HG03378 (cell line): ENCODE results near the gene CLDN20.

Experiments used
- ATAC-seq: cut with Tn5 transposase; IDR thresholded peaks from one replicate; pipeline ENCODE4 v1.9.1; 2021; ENCODE audit warnings: mild to moderate bottlenecking, moderate library complexity; ENCODE audit not compliant: unreplicated experiment

Gene CLDN20

DNA sequence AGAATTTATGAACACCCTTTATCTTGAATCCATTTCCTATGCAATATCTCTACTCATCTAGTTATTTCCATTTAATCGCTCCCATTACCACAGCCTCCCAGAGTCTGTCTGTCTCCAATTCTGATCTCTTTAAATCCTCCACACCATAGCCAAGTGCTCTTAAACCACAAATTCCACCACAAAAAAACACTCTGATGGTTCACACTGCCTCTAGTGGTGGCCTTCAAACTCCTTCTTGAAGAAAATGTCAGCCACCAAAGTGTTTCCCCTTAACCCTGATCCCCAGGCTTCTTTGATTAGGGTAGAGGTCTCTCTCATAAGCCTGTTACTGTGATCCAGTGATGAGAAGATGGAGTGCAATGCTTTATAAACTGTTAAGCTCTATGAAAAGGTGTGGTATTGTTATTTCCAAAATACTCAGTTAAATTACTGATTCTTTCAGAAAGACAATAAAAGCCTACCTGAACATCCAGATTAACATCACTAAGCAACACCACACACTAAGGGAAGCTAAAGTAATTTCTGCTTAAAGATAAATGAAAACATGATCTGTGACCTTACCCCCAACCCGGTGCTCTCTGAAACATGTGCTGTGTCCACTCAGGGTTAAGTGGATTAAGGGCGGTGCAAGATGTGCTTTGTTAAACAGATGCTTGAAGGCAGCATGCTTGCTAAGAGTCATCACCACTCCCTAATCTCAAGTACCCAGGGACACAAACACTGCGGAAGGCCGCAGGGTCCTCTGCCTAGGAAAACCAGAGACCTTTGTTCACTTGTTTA lies 4.5 kb downstream of the CLDN20 start:
- peak; percentile 54 for ATAC-seq

DNA sequence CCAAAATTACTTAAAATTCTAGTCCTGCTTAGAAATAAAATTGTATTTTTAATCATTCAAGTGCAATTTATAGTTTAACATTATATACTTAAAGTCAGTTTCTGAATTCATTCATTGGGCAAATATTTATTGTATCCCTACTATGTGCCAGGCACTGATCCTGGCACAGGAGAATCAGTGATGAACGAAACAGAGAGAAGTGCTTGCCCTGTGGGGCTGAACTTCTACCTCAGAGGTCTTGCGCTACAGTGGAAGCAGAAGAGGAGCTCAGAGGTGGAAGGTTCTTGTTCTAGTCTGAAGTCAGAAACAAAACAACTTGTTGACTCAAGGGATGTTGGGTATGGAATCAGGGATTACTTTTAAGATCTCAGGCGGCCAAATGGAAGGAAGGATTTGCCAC lies 6.0 kb downstream of the CLDN20 start:
- ATAC-seq = no peak

DNA sequence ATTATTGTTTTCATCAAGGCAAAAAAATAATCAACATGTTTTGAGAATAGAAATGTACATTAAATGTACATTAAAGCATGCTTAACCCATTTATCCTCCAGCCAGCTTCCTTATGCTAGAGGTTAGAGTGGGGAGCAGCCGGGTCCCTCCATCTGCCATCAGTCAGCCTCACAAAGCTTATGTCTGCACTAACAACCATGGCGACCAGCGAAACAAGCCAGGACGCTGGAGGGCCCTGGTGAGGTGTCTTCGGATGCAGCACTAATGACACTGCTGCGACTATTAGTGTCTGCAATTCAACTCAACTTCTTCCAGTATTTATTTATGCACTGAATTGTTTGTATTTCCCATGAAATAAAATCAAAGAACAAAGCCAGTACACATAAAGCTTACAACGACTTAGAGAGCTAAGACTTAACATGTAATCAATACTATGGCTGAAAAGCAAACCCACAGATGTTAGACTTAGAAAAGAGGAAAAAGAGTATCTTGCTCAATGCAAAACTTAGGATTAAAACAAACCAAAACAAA lies 6.8 kb downstream of the CLDN20 start:
- ATAC-seq = no peak

DNA sequence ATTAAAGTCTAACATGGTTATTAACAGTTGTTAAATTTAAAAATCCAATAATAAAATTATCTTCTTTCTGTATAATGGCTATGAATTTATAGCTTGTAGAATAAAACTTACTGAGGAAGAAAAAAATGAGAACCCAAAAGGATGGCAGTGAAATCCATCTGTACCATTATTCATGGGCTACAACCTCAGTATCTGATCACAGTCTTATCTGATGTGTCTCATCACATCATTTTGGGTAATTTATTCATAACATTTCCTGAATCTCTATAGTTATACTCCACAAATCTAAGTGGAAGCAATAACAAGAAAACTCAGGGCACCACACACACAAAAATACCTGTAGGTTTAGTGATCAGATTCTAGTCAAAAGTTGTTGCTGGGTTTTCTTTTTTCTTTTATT lies 7.3 kb downstream of the CLDN20 start:
- ATAC-seq = no peak

DNA sequence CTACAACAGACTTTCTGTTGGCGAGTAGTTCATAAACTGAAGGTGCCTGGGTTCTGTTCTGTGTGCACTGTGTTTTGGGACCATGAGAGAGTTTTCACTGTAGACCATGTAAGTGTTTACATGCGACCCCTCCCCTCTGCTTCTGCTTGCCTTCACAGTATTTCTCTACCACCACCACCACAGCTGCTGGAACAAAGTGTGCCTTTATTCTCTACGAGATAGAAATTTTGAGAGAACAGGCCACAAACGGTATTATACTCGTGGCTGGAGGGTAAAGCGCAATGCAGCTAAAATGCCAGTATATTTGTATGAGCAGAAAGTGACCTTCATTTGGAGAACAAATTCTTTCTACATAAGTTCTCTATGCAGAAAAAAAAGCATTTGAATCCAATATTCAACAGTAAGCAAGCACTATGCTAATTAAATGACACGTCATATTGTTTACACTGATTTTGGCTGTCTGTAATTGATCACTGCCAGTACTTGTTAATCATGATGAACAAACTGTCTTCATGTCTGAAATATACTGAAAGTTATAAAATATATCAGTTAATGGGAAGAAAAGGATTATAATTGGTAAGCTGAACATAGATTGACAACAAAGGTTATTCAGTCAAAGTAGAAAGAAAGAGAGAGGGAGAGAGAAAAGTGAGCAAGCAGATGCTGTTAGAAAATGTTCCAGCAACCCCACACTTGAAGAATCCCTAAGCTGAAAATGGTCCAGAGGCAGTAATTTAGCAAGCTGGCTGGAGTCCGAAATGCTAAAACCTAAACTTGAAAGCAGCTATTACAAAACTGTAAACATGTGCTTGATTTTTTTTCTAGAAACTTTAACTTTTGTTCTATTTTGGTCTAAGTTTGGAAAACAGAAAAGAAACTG lies 8.8 kb downstream of the CLDN20 start:
- ATAC-seq = no peak

DNA sequence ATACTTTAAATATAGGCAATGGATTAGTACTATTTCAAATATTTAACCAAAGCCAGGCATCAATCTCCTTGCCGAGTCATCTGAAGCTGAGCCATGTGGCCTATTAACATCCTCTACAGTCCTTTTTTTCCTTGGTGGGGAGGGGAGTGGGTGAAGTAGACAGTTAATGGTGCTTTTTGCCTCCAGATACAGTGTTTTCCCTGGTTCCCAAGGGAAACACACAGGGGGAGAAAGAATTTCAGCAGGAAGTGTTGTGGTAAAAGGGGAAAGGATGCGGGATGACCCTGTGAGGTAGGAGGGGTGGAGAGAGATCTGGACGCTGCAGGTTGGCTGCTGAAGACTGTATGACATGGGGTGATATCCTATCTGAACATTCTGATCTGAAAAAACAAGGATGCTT lies 9.6 kb downstream of the CLDN20 start:
- no peak for ATAC-seq

DNA sequence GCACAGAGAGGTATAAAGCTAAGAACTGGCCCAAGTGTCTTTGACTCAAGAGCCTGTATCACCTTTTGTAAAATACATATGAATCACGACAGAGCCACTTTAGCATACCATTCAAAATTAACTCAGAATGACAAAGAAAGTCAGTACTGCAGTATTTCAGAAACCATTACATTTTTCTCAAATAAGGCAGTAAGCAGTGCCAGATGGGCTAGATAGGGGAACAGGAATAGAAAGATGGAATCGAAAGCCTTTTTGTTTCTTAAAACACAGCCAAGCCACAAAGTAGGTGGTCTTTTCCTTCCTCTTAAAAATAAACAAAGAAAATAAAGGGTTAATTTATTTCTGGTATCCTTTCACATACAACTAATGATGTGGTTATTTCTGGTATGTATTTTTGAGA lies 10.3 kb downstream of the CLDN20 start:
- ATAC-seq = no peak

DNA sequence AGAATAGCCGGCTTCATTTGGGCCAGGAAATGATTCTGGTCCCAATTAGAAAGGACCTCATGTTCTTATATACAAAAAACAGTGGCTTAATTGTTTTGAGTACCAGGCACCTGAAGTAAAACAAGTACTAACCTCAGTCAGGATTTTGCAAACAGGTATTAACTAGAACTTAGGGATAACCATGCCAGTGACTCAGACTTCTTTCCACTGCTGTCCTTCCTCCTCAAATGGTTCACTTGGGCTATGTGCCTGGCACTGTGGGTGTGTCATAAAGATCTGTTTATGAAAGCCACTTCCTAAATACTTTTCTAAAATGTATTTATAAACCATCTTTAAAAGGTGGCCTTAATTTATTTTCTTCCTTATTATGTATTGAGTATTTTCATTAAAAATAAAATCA lies 10.7 kb downstream of the CLDN20 start:
- no peak for ATAC-seq

DNA sequence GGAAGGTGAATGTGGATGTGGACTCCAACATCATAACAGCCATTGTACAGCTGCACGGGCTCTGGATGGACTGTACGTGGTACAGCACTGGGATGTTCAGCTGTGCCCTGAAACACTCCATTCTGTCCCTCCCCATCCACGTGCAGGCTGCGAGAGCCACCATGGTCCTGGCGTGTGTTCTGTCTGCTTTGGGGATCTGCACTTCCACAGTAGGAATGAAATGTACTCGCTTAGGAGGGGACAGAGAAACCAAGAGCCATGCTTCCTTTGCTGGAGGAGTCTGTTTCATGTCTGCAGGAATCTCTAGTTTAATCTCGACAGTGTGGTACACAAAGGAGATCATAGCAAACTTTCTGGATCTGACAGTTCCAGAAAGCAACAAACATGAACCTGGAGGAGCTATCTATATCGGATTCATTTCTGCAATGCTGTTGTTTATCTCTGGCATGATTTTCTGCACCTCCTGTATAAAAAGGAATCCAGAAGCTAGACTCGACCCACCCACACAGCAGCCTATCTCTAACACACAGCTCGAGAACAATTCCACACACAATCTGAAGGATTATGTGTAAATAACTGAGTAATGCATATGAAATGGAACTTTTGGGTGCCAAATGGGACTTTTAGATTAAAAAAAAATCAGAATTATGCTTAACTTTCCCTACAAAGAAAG lies 12.1 kb downstream of the CLDN20 start:
- ATAC-seq = no peak

DNA sequence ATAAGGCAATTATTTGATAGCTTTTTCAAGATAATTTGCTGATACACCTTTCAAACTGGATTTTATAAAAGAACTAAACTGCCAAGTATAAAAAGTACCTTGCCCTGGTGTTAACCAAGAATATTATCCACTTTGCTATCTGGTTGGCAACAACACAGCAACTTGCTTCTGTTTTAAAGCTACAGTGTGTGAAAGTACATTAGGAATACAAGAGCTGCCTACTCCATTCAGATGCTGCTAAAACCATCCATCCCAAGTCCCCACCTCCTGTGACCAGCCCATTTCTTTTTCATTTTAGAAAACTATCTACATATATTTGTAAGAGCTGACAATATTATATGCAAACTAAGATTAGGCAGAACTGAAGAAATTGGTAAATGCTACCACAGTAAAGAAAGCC lies 12.8 kb downstream of the CLDN20 start:
- ATAC-seq = no peak

DNA sequence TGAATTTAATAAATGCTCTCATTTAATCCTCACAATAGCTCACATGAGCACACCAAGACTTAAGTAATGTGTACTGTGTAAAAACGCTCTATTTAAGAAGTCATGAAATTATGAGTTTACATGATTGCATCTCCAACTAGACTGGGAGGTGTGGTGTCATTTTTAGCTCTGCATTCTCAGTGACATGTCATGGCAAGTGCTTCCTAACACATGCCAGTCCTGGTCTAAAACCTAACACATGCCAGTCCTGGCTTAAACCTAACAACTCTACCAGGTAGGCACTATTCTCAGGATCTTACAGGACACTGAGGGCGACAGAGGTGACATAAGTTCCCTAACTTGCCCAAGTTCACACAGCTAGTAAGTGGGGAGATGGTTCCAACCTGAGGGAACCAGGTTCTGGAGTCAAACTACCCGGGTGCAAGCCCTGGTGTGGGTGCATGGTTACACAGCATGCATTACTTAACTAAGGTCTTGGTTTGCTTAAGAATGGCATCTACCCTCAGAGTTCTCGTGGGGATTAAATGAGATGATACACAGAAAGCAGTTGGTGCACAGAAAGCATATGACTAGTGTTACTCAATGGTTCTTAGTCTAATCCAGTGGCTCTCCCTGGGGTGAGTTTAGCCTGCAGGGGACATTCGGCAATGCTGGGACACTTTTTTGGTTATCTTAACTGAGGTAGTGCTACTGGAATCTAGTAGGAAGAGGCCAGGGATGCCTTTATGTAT lies 14.7 kb downstream of the CLDN20 start:
- no peak for ATAC-seq

DNA sequence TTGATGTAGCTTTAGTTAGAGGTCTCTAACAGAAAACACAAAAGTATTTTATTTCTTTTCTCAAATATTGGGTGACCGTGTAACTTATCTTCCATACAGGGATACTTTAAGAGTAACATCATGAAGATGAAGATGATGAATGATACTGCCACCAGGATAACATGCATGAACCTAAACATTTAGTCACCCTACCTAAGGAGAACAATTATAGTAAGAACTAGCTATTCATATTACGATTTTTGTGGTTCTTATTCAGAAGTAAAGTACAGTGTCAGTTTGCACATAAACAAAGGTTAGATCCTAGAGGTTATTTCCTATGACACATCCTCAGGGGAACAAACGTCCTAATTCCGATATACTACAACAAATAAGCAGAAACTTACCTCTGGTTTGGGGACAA lies 21.0 kb downstream of the CLDN20 start:
- no peak for ATAC-seq

DNA sequence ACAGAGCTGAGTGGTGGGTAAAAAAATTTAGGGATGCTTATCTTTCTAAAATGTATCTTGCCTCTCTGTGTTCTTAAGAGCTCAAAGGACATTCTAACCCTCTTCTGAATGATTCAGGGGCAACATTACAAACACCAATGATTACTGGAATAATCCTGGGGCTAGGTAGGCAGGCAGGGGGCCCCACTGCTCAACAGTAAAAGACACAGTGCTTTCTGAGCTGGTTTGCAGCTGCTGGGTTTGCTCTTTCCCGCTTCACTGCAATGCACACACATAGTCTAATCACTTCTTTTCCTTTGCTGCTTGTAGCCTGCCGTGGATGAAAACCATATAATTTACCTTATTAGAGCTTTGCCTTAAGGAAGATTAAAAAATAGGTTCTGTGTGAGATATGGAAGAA lies 23.9 kb downstream of the CLDN20 start:
- ATAC-seq = no peak

DNA sequence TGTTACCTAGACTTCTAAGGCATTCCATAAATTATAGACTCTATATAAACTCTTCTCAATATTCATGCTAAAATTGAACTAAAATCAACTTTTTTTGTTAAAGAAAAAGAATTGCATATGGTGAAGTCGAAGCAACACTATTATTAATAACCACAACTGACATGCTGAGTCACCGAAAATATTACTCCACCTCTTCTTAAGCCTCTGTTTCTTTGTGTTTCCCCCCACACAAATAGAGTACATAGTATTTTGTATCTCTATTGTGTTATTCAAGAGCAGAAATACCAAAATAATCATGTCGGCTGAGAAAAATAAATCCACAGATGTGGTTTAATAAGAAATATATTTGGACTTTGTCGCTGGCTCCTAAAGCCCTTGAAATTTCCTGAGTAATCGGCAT lies 26.7 kb downstream of the CLDN20 start:
- no peak for ATAC-seq

DNA sequence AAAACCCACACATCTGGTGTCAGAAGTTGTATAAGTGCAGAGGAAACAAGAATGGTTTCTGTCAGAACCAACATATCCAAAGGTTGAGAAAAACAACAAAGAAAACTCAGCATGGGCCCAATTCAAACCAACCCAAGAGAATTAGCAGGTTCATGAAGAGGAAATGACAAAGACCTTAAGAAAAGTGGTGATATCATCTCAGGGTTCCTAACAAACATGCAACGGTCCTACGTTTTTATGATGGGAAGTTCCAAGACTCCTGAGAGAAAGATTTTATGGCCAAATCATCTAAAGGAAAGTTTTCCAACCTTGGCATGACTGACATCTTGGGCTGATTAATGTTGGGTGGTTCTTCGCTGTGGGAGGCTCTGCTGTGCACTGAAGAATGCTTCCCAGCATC lies 27.5 kb downstream of the CLDN20 start:
- no peak for ATAC-seq

DNA sequence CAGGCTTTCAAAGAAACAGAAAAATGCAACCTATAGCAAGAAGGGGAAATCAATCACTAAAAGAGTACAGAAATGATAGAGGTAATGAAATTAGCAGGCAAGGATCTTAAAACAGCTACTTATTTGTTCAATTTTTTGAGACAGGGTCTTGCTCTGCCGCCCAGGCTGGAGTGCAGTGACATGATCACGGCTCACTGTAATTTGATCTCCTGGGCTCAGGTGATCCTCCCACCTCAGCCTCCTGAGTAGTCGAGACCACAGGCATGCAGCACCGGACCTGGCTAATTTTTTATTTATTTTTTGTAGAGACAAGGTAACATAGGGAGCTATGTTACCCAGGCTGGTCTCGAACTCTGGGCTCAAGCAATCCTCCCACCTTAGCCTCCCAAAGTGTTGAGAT lies 28.9 kb downstream of the CLDN20 start:
- no peak for ATAC-seq

DNA sequence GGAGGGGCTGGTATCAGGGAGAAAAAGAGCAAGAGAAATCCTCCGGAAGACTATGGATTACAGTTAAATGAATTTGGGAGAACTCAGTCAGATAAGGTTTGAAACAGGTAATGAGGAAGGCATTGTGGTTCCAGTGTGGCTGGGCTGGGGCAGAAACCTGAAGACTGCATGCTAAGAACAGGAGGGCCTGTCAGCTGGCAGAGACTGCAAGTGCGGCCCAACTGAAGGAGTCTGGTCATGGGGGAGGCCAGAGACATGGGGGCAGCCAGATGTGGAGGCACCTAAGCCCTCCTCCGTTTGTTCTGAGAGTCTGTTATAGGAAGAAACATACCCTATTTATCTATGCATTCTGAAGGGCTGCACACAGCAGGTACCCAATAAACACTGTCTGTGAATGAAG lies 33.9 kb downstream of the CLDN20 start:
- no peak for ATAC-seq

DNA sequence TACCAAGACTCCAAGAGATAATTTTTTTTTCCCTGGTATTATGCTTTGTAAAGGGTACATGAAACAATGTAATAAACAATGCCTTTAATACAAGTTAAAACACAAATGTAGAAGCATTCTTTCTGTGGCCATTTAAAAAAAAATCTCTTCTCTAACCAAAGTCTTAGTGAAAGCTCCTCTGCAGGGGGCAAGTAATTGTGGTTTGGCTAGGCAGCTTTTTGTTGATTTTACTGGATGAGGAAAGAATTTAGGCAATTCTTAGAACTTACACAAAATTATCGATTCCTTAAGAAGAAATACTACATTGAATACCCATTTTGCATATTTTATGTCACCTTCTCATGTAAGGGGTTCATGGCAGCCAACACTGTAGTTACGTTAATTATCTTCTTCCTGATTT lies 38.1 kb downstream of the CLDN20 start:
- no peak for ATAC-seq

DNA sequence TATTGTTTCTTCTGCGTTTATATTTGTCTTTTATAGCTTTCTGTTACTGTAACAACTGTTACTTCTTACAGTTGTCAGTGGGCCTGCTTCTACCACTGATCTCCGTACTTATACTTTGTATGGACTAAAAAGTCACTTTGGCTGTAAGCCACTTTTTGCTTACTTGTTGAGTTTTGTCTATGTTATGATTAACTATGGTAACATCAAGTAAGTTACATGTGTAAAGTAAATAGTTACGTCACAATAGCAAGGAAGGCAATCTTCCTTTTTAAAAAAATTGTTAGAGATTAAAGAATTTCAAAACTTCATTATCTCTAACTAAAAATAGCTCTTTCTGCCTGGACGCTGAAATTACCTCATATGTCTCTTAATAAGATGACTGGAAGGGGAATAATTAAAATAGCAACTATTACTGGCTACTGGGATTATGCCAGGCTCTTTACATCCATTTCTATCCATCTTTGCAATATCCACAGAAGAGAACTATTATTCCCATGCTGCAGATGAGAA lies 39.6 kb downstream of the CLDN20 start:
- ATAC-seq = no peak

DNA sequence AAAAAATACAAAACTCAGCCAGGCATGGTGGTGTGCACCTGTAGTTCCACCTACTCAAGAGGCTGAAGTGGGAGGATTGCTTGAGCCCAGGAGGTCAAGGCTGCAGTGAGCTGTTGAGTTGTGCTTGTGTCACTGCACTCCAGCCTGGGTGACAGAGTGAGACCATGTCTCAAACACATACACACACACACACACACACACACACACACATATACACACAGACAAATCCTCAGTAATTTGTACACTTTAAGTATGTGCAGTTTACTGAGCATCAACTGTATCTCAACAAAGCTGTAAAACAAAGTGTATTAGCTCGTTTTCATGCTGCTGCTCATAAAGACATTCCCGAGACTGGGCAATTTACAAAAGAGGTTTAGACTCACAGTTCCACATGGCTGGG lies 43.1 kb downstream of the CLDN20 start:
- ATAC-seq = no peak

DNA sequence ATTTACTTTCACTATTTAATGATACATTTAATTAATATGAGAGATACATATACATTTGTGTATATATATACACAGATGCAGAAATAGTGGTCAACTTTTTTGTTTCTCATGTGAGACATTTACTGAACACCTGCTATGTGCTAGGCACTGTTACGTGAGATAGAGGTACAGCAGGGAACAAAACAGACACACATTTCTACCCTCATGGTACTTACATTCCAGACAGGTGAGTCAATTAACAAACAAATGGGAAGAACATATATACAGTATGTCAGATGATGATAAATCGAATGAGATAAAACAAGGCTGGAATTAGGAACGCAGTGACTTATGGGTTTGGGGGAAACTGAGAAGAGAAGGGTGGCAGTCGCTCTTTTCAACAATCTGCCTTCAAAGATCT lies 45.3 kb downstream of the CLDN20 start:
- ATAC-seq = no peak
